ENCODE data around the gene SORCS2.

Gene SORCS2

DNA sequence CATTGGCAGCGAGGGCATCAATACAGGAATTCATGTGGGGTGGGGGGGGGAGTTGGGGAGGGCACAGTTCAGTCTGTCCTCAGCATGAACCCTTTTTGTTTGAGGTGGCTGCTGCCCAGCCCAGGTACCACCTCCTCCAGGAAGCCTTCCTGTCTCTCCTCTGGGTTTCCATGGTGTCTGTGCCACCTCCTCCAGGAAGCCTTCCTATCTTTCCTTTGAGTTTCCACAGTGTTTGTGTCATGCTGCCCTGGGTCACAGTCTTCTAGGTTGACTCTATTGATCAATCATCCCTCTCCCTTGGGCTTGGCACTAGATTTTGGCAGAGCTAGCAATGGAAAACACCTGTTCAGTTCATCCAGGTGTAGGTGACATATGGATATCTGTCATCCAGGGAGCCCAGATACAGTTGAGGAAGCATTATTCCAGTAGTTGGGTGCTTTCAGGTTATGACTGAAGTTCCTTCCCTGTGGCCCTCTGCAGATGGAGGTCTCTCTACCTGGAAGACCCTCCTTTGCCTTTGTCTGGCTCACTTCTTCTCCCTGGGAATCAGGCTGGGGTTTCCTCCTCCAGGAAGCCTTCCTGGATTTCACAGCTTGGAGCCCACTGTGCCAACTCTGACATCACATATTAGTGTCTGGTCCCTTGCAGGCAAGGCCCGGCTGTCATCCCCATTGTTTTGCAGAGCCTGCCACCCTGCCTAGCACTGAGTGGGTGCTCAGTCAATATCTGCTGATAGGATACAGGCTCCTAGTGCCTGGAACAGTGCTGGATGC, 96.6 kb downstream of the SORCS2 start:
- DNase-seq (ENCODE audit: low read depth in 2 of 2) = no peak

DNA sequence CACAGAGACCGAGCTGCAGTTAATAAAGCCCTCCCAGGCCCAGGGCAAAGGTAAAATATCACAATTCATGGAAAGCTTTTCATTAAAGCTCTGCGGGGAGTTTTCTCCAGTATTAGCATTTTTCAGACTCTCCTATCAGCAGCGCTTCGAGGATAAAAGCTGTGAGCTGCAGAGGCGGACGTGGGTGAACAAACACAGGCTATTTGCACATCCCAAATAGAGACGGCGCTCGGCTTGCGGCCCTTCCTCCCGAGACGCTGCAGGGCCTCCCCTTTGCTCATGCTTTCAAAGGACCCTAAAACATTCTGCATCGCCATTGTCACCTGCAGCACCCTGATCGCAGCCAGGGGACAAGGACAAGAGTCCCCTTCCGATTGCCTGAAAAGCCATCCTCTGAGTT, 97.3 kb downstream of the SORCS2 start:
- no peak for DNase-seq (ENCODE audit: low read depth in 2 of 2)

DNA sequence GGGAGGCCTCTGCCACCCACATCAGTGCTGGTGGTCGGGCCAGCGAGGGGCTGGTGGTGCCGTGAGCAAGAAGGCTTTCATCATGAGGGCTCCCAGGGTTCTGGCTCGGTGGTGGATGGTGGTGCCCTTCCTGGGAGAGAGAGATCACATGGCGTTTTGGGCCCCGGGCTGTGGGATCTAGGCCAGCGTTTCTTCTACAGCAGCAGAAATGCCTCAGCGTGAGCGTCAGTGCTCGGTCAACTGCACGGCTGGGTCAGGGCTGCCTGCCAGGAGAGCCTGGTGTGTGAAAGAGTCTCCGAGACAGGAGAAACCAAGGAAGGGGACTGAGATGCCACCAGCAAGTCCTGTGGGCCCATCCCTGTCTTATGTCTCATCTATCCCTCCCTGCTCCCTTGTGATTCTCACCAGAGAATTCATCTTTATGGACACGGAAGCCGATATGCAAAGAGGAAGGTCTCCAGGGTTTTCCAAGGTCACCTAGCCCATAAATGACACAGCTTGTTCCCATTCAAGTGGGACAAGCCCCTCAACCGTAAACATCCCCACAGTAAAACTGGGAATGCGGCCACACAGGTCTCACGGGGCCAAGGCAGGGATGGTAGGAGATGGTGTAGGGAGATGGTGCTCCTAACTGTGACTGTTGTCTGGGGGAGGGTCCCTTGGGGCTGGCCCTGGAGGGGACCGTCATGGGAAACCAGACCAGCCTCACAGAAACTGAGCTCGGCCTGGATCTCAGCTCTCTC, 99.2 kb downstream of the SORCS2 start:
- DNase-seq (ENCODE audit: low read depth in 2 of 2) = no peak

DNA sequence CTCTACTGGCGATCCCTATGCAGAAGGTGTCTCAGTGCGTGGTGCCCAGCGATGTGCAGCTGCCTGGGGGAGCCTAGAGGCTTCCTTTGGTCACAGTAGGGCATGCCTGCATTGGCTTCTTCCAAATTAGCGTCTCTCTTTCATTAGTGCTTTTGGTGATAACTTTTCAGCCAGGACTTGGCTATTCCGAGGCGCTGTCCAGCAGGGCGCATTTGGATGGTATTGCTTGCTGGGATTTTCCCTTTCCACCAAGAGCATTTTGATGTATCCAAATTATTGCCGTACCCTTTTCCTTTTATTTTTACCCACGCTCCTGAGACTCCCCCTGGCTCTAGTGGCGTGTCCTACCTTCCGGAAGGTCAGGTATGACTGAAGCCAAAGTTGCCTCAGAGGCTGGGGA, 101.4 kb downstream of the SORCS2 start:
- no peak for DNase-seq (ENCODE audit: low read depth in 2 of 2)

DNA sequence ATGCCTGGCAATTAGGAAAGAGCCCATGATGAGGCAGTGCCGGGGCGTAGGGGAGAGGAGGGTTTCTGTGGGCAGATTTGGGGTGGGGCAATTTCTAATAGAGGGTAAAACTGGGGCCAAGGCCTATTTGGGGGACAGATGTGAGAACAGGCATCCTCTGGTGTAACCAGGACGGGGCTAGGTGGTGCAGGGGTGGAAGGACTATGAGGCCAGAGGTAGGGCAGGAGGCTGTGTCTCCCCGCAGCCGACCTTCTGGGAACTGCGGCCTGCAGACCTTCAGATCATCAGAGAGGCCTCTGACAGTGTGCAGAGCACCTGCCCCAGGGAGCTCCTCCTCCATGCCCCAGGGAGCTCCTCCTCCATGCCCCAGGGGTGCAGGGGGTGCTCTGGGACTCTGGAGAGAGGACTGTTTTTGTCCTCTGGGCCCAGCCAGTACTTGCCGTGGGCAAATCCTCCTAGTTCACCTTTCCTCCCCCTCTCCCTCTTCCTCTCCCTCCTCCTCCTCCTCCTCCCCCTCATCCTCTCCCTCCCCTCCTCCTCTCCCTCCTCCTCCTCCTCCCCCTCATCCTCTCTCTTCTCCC, 101.9 kb downstream of the SORCS2 start:
- no peak for DNase-seq (ENCODE audit: low read depth in 2 of 2)

DNA sequence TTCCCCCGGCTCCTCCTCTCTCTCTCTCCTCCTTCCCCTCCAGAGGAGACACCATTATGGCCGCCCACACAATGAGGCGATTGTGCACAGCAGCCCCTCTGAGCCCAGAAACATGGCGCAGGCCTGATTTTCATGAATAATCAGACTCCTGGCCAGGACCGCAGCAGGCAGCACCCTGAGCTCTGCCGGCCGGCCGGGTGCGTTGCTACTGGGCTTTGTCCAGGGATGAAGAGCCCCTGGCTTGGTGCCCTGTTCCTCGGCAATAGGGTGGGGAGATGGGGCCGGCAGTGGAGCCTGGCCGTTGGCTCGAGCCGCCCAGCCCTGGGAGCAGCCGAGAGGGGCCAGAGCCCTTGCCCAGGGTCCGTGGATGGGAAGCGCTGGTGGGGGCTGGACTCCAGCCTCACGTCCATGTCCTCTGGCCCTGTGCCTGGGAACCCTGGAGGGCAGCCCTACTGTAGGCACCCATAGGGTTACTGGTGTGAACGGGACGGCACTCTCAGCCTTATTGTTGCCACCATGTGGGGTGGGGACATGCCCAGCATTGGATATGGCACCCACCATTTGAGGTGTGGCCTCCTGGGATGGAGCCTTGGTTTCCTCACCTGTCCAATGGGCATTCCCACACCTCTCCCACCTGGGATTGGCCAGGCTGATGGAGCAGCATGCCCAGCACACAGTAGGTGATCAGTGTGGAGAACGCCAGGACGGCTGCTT, 103.0 kb downstream of the SORCS2 start:
- no peak for DNase-seq (ENCODE audit: low read depth in 2 of 2)

DNA sequence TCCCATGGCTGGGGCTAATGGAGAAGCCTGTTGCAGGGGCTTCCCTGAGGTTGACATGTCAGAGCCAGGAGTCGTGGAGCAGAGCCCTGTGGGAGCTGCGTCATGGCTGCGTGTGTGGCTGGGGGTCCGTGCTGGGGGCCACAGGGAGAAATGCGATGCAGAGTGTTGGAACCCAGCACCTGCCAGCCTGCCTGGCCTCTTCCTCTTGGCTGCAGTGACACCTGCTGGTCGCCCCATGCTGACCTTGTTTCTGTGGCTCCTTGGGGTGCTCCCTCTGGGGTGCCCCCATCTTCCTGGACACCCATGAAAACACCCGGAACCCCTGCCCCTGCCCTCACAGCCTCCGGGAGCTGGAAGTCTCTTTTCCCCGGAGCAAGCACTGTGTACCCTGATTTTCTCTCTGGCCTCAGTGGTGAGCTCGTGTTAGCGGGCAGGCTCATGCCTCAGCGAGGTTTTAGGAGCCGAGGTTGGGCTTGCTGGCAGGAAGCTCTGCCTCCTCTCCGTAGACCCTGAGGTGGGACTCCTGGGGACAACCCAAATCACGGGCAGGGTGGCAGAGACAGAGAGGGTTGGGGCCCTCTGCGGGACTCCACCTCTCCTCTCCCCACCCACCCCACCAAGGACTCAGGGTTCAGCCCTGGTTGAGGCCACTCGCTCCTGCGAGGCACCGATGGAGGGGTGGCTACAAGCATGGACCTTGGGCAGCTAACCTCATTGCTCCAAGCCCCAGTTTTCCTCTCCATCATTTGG, 103.7 kb downstream of the SORCS2 start:
- DNase-seq (ENCODE audit: low read depth in 2 of 2) = no peak

DNA sequence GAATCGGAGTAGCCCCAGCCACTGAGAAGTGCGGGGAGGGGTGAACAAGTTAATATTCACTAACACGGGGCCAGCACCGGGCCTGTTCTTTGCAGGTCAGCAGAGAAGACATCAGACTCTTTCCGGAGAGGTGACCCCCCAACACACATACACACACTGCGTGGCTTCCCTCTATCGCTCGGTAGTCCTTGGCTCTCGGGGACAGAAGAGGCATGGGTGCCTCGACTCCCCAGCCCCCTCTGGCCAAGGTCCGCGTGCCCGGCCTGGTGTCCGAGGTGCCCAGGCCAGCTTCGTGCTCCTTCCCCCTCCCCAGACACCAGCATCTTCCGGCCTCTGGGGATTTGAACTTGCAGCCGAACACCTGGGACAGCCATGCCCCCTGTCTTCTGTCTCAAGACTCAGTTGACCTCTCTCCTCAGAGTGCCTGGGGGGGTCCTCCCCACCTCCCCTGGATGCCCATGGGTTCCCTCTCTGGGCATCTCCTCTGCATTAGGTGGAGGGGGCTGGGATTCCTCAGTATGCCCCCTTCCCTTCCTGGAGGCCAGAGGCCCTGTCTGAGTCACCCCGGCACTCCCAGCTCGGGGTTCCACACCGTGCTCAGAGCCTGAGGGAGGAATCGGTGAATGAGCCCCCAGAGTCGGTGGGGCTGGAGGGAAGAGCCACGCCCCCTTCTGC, 104.5 kb downstream of the SORCS2 start:
- no peak for DNase-seq (ENCODE audit: low read depth in 2 of 2)

DNA sequence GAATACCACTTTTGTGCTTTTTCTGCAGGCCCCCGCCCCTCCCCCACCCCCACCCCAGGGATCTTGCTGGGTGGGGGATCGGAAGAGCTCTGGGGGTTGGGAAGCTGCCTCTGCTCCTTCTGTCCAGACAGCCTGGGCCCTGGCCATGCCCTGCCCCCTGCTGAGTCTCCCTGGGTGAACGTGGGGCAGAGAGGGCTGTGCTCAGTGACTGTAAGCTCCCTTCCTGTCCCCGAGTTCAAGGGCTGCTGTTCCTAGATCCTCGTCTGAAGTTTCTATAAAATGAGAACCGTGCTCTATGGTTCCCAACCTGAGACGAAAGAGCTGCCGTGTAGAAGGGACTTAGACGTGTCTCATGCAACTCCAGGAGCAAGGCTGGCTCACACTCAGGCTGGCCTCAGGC, 105.0 kb downstream of the SORCS2 start:
- DNase-seq (ENCODE audit: low read depth in 2 of 2) = no peak

DNA sequence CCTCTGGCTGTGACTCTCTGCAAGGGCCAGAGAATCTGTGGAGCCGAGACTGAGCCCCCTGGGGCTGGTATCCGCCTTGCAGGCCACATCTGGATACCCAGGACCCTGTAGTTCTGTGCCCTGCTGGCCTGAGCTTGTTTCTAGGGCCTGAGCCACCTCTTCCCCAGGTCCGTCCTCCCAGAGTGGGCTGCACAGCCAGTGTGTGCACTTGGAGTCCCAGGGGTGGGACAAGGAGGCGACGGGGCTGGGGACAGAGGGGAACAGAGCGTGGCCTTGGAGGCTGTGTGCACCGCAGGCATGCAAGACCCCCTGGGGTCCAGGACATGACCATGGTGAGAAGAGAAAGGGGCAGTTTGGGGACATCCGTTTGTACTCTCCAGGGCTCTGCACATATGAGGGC, 105.5 kb downstream of the SORCS2 start:
- no peak for DNase-seq (ENCODE audit: low read depth in 2 of 2)

DNA sequence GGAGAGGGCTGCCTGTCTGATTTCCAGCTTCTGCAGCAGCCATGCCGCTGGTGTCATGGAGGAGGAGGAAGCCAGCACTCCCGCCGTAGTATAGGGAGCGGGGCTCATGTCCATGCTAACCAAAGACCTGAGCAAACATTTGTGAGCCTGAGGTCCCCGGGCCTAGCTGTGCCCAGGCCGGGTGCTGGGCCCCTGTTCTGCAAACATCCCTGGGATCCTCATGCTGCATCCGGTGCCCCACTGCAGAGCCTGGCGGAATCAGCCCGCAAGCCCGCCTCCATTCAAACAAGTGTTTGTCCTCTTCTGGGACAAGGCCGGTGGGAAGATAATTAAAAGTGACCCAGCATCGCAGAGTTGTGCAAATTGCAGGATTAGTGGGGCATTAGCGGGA, 106.3 kb downstream of the SORCS2 start:
- no peak for DNase-seq (ENCODE audit: low read depth in 2 of 2)

DNA sequence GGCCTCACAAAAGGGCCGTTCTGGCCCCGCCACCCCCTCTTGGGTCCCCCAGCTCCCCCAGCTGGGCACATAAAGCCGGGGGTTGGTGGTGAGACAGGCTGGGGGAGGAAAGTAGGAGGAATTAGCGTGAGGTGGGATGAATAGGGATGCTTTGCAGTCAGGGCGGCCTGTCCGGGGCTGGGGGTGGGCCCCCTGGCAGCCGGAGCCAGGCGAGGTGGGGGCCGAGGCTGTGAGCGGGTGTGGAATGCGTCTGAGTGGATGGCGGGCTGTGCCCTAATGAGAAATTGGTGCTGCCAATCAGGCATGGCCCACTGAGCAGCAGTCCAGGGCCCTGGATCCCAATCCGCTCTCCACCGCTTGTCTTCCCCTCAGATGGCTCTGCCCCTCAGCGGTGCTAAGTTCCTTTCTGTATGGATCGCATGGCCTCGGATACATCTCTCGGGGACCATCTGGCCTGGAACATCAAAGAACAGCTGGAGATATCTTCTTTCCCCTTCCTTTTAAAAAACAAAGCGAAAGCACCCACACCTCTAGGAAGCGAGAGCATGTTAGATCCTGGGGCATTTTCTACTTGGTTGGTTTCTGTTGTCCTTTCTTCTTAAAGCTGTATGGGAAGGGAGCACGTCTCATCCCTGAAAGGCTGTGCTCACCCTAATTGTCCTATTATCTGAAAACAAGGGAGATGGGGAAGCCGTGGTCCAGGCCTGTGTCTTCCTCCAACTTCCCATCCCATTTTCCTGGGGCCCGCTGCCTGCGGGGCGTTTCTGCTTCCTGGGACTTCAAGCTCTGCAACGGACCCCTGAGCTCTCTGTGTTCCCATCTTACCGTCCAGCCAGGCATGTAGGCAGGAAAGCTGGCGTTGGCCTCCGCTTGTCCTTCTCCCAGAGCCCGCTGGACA, 106.9 kb downstream of the SORCS2 start:
- DNase-seq (ENCODE audit: low read depth in 2 of 2) = no peak

DNA sequence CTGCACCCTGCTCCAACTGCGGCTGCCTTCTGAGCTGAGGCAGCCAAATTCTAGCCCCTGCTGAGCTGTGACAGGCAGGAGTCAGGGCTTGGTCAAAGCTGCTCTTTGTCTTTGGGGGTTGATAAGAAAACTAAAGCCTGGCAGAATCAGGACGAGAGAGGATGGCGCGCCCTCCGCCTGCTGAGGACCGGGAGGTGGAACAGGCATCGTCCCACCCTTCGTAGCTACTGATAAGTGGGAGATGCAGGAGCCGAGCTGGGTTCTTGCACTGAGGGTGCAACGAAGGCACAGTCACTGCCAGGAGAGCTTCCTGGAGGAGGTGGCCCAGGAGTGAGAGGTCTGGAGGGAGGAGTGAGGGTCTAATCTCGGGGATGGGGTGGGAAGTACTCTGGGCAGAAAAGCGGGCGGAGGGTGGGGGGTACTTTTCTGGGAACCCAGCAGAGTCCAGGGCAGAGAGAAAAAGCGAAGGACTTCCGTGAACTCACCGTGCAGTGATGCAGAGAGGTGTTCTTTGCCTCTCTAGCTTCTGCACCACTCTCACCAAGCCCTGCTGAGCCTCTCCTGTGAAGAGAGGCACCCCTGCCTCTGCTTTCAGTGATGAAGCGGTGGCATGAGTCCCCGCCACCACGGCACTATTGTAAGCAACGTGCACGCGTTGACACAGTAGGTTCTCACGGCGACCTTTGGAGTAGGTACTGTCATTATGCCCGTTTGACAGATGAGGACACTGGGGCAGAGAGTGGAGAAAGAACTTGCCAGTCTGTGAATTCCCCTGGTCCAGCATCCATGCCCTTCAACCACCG, 107.8 kb downstream of the SORCS2 start:
- no peak for DNase-seq (ENCODE audit: low read depth in 2 of 2)

DNA sequence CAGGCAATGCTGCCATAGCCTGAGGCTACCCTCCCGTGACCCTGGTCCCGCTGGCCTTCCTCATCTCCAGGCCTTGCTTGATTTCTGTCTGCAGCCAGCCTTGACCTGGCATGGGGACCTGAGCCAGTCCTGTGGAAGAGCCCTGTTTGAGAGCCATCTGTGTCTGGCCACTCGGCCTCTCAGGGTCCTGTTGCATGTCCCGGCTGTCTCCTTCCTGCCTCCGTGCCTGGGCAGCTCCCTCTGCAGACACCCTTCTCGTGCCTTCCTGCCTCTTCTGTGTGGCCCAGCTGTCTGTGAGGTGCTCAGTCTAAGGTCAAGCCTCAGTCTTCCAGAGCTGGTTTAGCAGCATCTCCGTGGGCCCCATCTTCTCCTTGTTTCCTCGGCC, 108.4 kb downstream of the SORCS2 start:
- DNase-seq (ENCODE audit: low read depth in 2 of 2) = no peak

DNA sequence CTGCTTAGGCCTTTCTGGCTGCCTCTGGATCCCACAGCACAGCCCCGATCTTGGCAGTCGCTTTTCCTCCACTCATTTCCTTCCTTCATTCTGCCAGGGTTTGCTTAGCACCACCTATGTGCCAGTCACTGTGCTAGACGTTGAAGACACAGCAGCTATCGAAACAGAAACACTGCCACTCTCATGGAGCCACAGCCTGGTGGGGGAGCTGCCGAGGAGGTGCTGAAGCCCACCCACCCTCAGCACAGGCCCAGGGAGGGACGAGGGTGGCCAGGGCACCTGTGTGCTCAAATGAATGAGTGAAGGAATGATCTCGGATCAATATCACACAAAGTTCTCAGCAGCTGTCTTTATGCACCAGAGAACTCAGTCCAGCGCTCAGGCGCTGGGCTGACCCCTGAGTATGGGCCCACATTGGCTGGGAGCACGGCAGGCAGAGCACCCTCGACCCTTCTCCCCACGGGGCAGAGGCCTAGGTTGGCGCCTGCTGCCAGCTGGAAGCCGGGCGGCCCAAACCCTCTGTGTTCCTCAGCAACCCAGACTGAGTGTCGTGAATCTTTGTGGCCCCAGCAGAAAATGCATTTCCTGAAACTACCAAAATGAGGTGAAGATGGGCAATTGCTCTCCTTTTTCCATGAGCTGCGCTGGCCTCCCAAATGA, 108.9 kb downstream of the SORCS2 start:
- no peak for DNase-seq (ENCODE audit: low read depth in 2 of 2)

DNA sequence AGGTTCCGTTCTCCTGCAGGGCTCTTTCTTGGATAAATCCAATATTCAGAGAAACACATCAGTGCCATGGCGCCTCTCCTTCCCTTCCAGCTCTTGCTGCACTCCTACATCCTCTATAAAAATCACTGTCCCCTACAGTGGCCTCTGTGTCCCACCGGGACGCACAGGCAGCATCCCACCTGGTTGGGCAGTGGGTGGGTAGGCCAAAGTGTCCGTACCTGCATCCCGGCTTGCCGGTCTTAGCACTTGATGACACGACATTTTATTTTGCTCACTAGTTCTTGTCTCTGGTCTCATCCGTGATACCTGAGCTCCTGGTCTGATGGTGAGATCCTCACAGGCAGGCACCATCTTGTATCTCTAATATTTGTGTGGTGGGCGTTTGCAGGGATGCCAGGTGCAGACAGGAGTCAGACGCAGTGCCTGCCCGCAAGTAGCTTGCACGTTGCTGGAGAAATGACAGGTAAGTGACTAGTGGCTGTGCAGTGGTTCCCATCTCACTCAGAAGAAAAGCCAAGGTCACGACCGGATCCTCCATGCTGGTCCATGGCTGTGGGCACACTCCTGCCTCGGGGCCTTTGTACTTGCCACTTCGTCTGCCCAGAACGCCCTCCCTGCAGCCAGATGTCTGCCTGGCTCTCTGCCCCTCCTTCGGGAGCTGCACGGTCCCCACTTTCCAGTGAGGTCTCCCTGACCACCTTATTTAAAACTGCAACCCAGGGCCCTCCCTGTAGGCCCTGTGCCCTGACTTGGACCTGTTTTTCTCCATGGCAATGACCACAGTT, 109.7 kb downstream of the SORCS2 start:
- DNase-seq (ENCODE audit: low read depth in 2 of 2) = no peak

DNA sequence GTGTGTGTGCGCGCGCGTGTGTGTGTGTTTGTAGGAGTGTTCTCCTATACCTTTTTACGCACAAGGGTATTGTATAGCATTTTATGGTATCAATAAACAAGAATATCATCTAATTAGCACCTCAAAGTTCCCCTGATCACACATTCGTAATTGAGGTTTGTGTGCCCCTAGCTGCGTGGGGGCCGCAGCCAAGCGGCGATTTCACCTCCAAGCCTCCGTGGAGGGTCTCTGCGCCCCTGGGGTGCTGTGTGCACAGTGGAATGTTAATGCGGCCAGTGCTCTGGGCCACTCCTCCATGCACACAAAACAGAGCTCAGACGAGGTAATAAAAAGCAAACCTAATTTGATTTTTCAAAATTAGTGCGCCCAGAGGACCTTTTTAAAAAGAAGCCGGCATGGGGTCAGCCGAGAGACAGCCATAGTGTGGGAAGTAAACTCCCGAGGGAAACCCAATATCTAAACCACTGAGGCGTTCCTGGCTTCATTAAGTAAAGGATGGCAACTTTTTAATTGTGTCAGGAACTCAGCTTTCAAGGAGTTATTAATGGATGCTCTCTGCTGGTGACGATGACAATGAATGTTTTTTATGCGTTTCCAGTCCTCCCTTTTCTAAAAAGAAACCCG, 110.6 kb downstream of the SORCS2 start:
- DNase-seq (ENCODE audit: low read depth in 2 of 2) = no peak
